HepG2 (cell line): ENCODE measurements around the gene MSGN1. TPM values are rescaled to one million over a fixed set of nuclear protein-coding genes. Genes with fewer than 3 reads are reported as not detected.

Experiments
- BHLHE40 ChIP-seq: IDR thresholded peaks from 2 replicates; pipeline ENCODE4 v1.6.1; 2011; ENCODE audit warnings: low read length, improper control_type of control experiment
- CEBPZ ChIP-seq: IDR thresholded peaks from 2 replicates; pipeline ENCODE4 v1.6.1; 2012; ENCODE audit warnings: low read length, improper control_type of control experiment
- DMAP1 ChIP-seq: IDR thresholded peaks from 2 replicates; pipeline ENCODE4 v1.6.1; 2016
- FOXK2 ChIP-seq: fragments of 450-650 bp; IDR thresholded peaks from 2 replicates; pipeline ENCODE4 v1.6.1; 2016
- HOXD1 ChIP-seq: sonication (generic); formaldehyde crosslinking; IDR thresholded peaks from 2 replicates; pipeline ENCODE4 v1.5.0; 2020; ENCODE audit warnings: missing genetic modification reagents
- MNT ChIP-seq: fragments of 450-650 bp; IDR thresholded peaks from 2 replicates; pipeline ENCODE4 v1.6.1; 2016
- MXD1 ChIP-seq: sonication (generic); formaldehyde crosslinking; IDR thresholded peaks from 2 replicates; pipeline ENCODE4 v1.4.0; 2020; ENCODE audit warnings: mild to moderate bottlenecking, missing genetic modification reagents
- MXI1 ChIP-seq: IDR thresholded peaks from 3 replicates; pipeline ENCODE4 v1.6.1; 2012; ENCODE audit warnings: low read depth, low read length, inconsistent platforms, borderline replicate concordance
- PITX1 ChIP-seq: sonication (generic); formaldehyde crosslinking; IDR thresholded peaks from 2 replicates; pipeline ENCODE4 v1.5.1; 2020; ENCODE audit warnings: mild to moderate bottlenecking, missing genetic modification reagents
- RORA ChIP-seq: sonication (generic); formaldehyde crosslinking; IDR thresholded peaks from 2 replicates; pipeline ENCODE4 v1.5.0; 2020; ENCODE audit warnings: mild to moderate bottlenecking, missing genetic modification reagents, moderate library complexity
- SAP130 ChIP-seq: IDR thresholded peaks from 2 replicates; pipeline ENCODE4 v1.6.1; 2016; ENCODE audit warnings: low read depth
- SOX6 ChIP-seq, 2 experiments: fragments of 450-650 bp in 1 of 2; sonication (generic) in 1 of 2; formaldehyde crosslinking in 1 of 2; IDR thresholded peaks; 2 replicates each; pipeline versions ENCODE4 v1.4.0 to v1.6.1; 2017 to 2020; ENCODE audit warnings: antibody characterized with exemption in 1 of 2, mild to moderate bottlenecking in 1 of 2, missing genetic modification reagents in 1 of 2
- TFDP2 ChIP-seq: sonication (generic); formaldehyde crosslinking; IDR thresholded peaks from 2 replicates; pipeline ENCODE4 v1.4.0; 2020; ENCODE audit warnings: missing genetic modification reagents
- TGIF2 ChIP-seq: IDR thresholded peaks from 2 replicates; pipeline ENCODE4 v1.6.1; 2016; ENCODE audit warnings: control low read depth, missing compliant biosample characterization
- ZBTB26 ChIP-seq: IDR thresholded peaks from 2 replicates; pipeline ENCODE4 v1.6.1; 2016; ENCODE audit warnings: missing compliant biosample characterization, missing genetic modification reagents, borderline replicate concordance
- ZNF292 ChIP-seq: sonication (generic); formaldehyde crosslinking; IDR thresholded peaks from 2 replicates; pipeline ENCODE4 v1.8.1; 2022; ENCODE audit warnings: mild to moderate bottlenecking, low read depth, missing genetic modification reagents, borderline replicate concordance
- ZNF331 ChIP-seq: sonication (generic); formaldehyde crosslinking; IDR thresholded peaks from 2 replicates; pipeline ENCODE4 v1.4.0; 2020; ENCODE audit warnings: missing genetic modification reagents
- ZNF547 ChIP-seq: sonication (generic); formaldehyde crosslinking; IDR thresholded peaks from 2 replicates; pipeline ENCODE4 v1.5.1; 2020; ENCODE audit warnings: mild to moderate bottlenecking, missing genetic modification reagents
- ZNF772 ChIP-seq: sonication (generic); formaldehyde crosslinking; IDR thresholded peaks from 2 replicates; pipeline ENCODE4 v1.5.0; 2020; ENCODE audit warnings: mild to moderate bottlenecking, missing genetic modification reagents
- ZNF800 ChIP-seq: sonication (generic); formaldehyde crosslinking; IDR thresholded peaks from 2 replicates; pipeline ENCODE4 v1.4.0; 2020; ENCODE audit warnings: missing genetic modification reagents
- ZSCAN12 ChIP-seq: sonication (generic); formaldehyde crosslinking; IDR thresholded peaks from 2 replicates; pipeline ENCODE4 v1.9.0; 2021; ENCODE audit warnings: mild to moderate bottlenecking, missing genetic modification reagents
- polyA plus RNA-seq, 8 experiments: library from polyadenylated mRNA; depleted of rRNA in 3 of 8; stranded (reverse) in 7 of 8; unstranded in 1 of 8; fragments of >200 nt; fragmentation: Illumina TruSeq in 4 of 8; extraction: Trizol in 4 of 8; gene quantifications; 2 replicates each; pipeline versions ENCODE4 v1.2.1 to v1.2.3, GENCODE V29; 2011 to 2016; ENCODE audit warnings: low read depth in 4 of 8, missing spikeins in 1 of 8, mixed read lengths in 1 of 8; ENCODE audit not compliant: insufficient read depth in 1 of 8
- total RNA-seq, 5 experiments: library from RNA; depleted of rRNA; stranded (reverse); fragments of >200 nt; fragmentation: Illumina TruSeq; extraction: Trizol; gene quantifications; 2 replicates each; pipeline ENCODE4 v1.2.3, GENCODE V29; 2016; ENCODE audit warnings: low read depth in 1 of 5

MSGN1 gene
- total and polyA plus RNA-seq, 2 of the 13 experiments (the other 11 are each of a cell fraction or from before 2014, with no cell fraction given) = not detected

GRCh38 chr2:17800219-17800618 is 16.0 kb upstream of the MSGN1 start (continued):
- TF ChIP-seq ZNF800 (CRISPR knock-in tag) (no peak), CEBPZ (no peak), ZNF292 (CRISPR knock-in tag) (peak; percentile 57; the same call in 1 of the 2 replicates), ZSCAN12 (CRISPR knock-in tag) (no peak), ZBTB26 (CRISPR knock-in tag) (no peak), ZNF772 (CRISPR knock-in tag) (no peak), RORA (CRISPR knock-in tag) (no peak), ZNF547 (CRISPR knock-in tag) (0 out of 2 replicates have a peak, but pooled peaks have one; percentile 51), SOX6 (IDR thresholded peaks at IDR 0.05) (no peak), SOX6 (CRISPR knock-in tag; IDR thresholded peaks at IDR 0.05) (peak; percentile 41; the same call in 1 of the 2 replicates), FOXK2 (0 out of 2 replicates have a peak, but pooled peaks have one; percentile 10), ZNF331 (CRISPR knock-in tag) (0 out of 2 replicates have a peak, but pooled peaks have one; percentile 29), PITX1 (CRISPR knock-in tag) (peak; percentile 25; the same call in 1 of the 2 replicates), MXI1 (0 out of 3 replicates have a peak, but pooled peaks have one; percentile 38), TFDP2 (CRISPR knock-in tag) (0 out of 2 replicates have a peak, but pooled peaks have one; percentile 22), BHLHE40 (peak; percentile 47; the same call in 1 of the 2 replicates), MXD1 (CRISPR knock-in tag) (no peak), SAP130 (CRISPR knock-in tag) (peak; percentile 35; the same call in 1 of the 2 replicates), MNT (peak; percentile 34; the same call in 1 of the 2 replicates), DMAP1 (0 out of 2 replicates have a peak, but pooled peaks have one; percentile 21), HOXD1 (CRISPR knock-in tag) (no peak), TGIF2 (CRISPR knock-in tag) (peak; percentile 74; the same call in 1 of the 2 replicates)
